IMR-90 (cell line): ENCODE measurements around the gene ERN1.

Experiments used
- BHLHE40 ChIP-seq: fragments of 150-350 bp; IDR thresholded peaks from 2 replicates; pipeline ENCODE4 v1.6.1; 2016; ENCODE audit warnings: mild to moderate bottlenecking, low read depth, low read length
- CTCF ChIP-seq: conservative IDR thresholded peaks from 2 replicates; pipeline ENCODE4 v1.5.1; 2012; ENCODE audit warnings: mild to moderate bottlenecking, low read depth, low read length, improper control_type of control experiment
- MXI1 ChIP-seq: IDR thresholded peaks from 2 replicates; pipeline ENCODE4 v1.6.1; 2012; ENCODE audit warnings: low read depth, mild to moderate bottlenecking, low read length, moderate library complexity, borderline replicate concordance
- POLR2A ChIP-seq: IDR thresholded peaks from 2 replicates; pipeline ENCODE4 v1.6.1; 2012; ENCODE audit warnings: mild to moderate bottlenecking, low read depth, low read length

- TF ChIP-seq POLR2A = no peak
- TF ChIP-seq MXI1 = no peak
- TF ChIP-seq CTCF = no peak
- TF ChIP-seq BHLHE40 = no peak
These were observed 69.6 kb downstream of the ERN1 start for GRCh38 chr17:64060331-64060730.
